Measurements from ENCODE around the gene OSCP1.

GRCh38 chr1:36377791-36378492, 72.3 kb downstream of the OSCP1 start:
- TF ChIP-seq CTCF (IDR thresholded peaks at IDR 0.05 in 8 of 11, conservative IDR thresholded peaks at IDR 0.05 in 3 of 11) (no peak), POLR2A (IDR thresholded peaks at IDR 0.05) (no peak)
